GM12864 (cell line): ENCODE measurements around the gene OR8S1.
"Not testable (repeated sequence)": the region's sequence is repeated elsewhere in the genome, so short reads cannot be mapped to it uniquely, and the experiment has no call there.

ENCODE experiments used
- DNase-seq: peaks from one replicate; pipeline ENCODE4 v3.0.0-alpha.2; 2011; ENCODE audit warnings: low read depth
- H3K4me3 ChIP-seq: 2 replicates; pipeline ENCODE4 v1.5.1; 2011; ENCODE audit warnings: mild to moderate bottlenecking, low read depth, low read length, control low read depth
- CTCF ChIP-seq: IDR thresholded peaks from 2 replicates; pipeline ENCODE4 v1.5.1; 2011; ENCODE audit warnings: low read depth, mild to moderate bottlenecking, moderate library complexity, low read length, control low read depth, inconsistent platforms; ENCODE audit errors: missing control alignments

Gene OR8S1

GRCh38 chr12:48536602-48537001 lies 11.2 kb downstream of the OR8S1 start:
- no peak overlapping the region for H3K4me3 ChIP-seq
- no peak for TF ChIP-seq CTCF
- no peak for DNase-seq

- DNase-seq, result peak; percentile 4
- H3K4me3 ChIP-seq, result no peak overlapping the region
- peak; percentile 86 for TF ChIP-seq CTCF
Observed at GRCh38 chr12:48542300-48542928, 17.0 kb downstream of the OR8S1 start.

GRCh38 chr12:48545833-48546469 lies 20.5 kb downstream of the OR8S1 start:
- no peak for TF ChIP-seq CTCF
- H3K4me3 ChIP-seq, result no peak overlapping the region
- DNase-seq, result no peak

- H3K4me3 ChIP-seq, DNase-seq: not testable (repeated sequence)
Observed at GRCh38 chr12:48547012-48547411, 21.6 kb downstream of the OR8S1 start.

GRCh38 chr12:48551636-48552035 lies 26.2 kb downstream of the OR8S1 start:
- H3K4me3 ChIP-seq, DNase-seq: not testable (repeated sequence)

- not testable (repeated sequence) for H3K4me3 ChIP-seq, DNase-seq
Observed at GRCh38 chr12:48553666-48554343, 28.4 kb downstream of the OR8S1 start.

GRCh38 chr12:48556631-48557030 lies 31.2 kb downstream of the OR8S1 start:
- no peak for DNase-seq

GRCh38 chr12:48557919-48558318 lies 32.5 kb downstream of the OR8S1 start:
- DNase-seq, result no peak
- no peak for TF ChIP-seq CTCF
- H3K4me3 ChIP-seq, result no peak overlapping the region

More at GRCh38 chr12:48556631-48557030, 31.2 kb downstream of the OR8S1 start:
- no peak overlapping the region for H3K4me3 ChIP-seq
- no peak for TF ChIP-seq CTCF
